Neural crest cell (in vitro differentiated cells): ENCODE measurements around the gene MAVS. TPM values are rescaled to one million over a fixed set of nuclear protein-coding genes. Genes with fewer than 3 reads are reported as not detected.

Experiments
- DNase-seq: peaks from one replicate; pipeline ENCODE4 v3.0.0; 2021; ENCODE audit warnings: low read depth, mixed read lengths, low spot score
- H3K27ac Mint-ChIP-seq: one replicate; pipeline ENCODE4 v1.8.0; 2021; ENCODE audit warnings: mild to moderate bottlenecking, mixed read lengths; ENCODE audit not compliant: unreplicated experiment
- H3K27me3 Mint-ChIP-seq: 2 replicates; pipeline ENCODE4 v1.8.0; 2021; ENCODE audit warnings: low read depth, mild to moderate bottlenecking, mixed read lengths
- H3K36me3 Mint-ChIP-seq: 2 replicates; pipeline ENCODE4 v1.8.0; 2021; ENCODE audit warnings: low read depth, mild to moderate bottlenecking, mixed read lengths
- H3K4me1 Mint-ChIP-seq: 2 replicates; pipeline ENCODE4 v1.8.0; 2021; ENCODE audit warnings: mixed read lengths
- H3K4me3 Mint-ChIP-seq: one replicate; pipeline ENCODE4 v1.8.0; 2021; ENCODE audit warnings: mild to moderate bottlenecking, mixed read lengths
- H3K9me3 Mint-ChIP-seq: 2 replicates; pipeline ENCODE4 v1.8.0; 2021; ENCODE audit warnings: mixed read lengths
- CTCF ChIP-seq: fragments of 200-600 bp; sonication (generic); conservative IDR thresholded peaks from 2 replicates; pipeline ENCODE4 v1.5.0; 2021; ENCODE audit warnings: antibody characterized with exemption, mild to moderate bottlenecking
- total RNA-seq: library from RNA; stranded (reverse); gene quantifications from 2 replicates; pipeline ENCODE4 v1.2.1, GENCODE V29; 2021

The MAVS gene
- total RNA-seq, 1 donor from 2014 or later = 37.2 TPM

DNA sequence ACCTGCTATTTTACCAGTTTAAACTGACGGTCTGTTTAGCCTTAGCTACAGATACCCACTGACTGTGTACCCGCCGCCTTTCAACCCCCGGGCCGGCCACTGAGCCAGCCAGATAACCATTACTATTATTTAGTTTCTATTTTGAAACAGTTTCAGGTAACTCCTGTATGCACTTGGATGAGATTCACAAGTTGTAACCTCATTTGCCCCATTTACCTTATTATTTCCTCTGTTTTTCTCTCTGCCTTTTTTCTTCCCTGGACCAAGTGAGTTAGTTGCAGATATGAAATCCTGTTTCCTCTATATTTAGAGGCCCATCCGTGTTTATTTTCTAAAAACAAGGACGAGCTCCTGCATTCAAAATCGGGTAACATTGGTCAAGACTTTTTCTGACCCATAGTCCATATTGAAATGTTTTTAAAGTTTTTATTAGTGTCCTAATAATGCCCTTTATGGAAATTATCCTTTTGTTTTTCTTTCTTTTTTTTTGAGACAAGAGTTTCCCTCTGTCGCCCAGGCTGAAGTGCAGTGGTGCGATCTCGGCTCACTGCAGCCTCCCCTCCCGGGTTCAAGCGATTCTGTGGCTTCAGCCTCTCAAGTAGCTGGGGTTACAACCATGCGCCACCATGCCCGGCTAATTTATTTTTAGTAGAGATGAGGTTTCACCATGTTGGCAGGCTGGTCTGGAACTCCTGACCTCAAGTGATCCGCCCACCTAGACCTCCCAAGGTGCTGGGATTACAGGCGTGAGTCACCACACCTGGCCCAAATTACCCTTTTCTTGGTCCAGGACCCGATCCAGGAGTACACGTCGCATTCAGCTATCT lies 25.5 kb upstream of the MAVS start:
- H3K4me1 Mint-ChIP-seq = peaks cover 24% of the 10 kb centered on the region
- H3K4me3 Mint-ChIP-seq = peak overlapping the region; percentile 97
- no peaks in the 10 kb centered on the region for H3K9me3 Mint-ChIP-seq
- DNase-seq = no peak
- TF ChIP-seq CTCF = no peak
- H3K36me3 Mint-ChIP-seq = no peaks in the 10 kb centered on the region
- no peaks in the 10 kb centered on the region for H3K27me3 Mint-ChIP-seq
- peak overlapping the region; percentile 100 for H3K27ac Mint-ChIP-seq

DNA sequence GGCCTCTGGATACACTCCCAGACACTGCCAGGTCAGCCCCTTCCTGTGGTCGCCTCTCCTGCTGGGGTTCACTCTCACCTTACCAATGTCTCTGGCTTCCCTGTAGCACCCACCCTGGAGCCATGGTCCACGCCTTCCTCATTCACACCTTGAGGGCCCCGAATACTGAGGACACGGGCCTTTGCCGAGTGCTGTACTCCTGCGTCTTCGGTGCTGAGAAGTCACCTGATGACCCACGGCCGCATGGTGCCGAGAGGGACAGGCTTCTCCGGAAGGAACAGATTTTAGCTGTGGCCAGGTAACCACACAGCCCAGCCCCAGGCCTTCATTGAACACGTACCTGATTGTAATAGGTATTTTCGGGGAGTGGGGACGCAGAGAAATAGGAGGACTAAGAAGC lies 24.6 kb upstream of the MAVS start:
- no peaks in the 10 kb centered on the region for H3K36me3 Mint-ChIP-seq
- H3K4me1 Mint-ChIP-seq = peaks cover 17% of the 10 kb centered on the region
- H3K4me3 Mint-ChIP-seq = peak overlapping the region; percentile 97
- no peak for DNase-seq
- H3K27ac Mint-ChIP-seq = no peak overlapping the region
- H3K9me3 Mint-ChIP-seq = no peaks in the 10 kb centered on the region
- no peaks in the 10 kb centered on the region for H3K27me3 Mint-ChIP-seq
- TF ChIP-seq CTCF = no peak

- no peak for TF ChIP-seq CTCF
- Mint-ChIP-seq H3K36me3 (no peaks in the 10 kb centered on the region), H3K9me3 (no peaks in the 10 kb centered on the region), H3K27ac (no peak overlapping the region), H3K4me1 (peaks cover 17% of the 10 kb centered on the region), H3K4me3 (no peak overlapping the region), H3K27me3 (no peaks in the 10 kb centered on the region)
- no peak for DNase-seq
Observed at GRCh38 chr20:3823881-3824280, 22.8 kb upstream of the MAVS start.

DNA sequence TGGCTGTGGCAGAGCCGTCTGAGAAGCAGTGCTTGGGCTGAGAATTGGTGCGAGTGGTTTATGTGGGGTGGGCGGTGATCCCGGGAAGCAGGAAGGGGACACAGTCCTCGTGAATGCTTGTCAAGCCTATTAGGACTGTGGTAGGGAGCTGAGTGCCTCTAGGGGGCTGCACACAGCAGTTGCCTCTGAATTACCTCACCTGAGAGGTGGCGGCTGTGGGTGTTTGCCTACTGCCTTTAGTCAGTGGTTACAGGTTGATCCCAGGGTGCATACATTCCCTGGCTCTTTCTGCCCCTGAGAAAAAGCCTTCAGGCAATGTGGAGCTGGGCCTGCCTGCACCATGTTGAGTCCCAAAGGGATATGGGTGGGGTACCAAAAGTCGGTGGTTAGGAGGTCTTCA lies 21.1 kb upstream of the MAVS start:
- Mint-ChIP-seq H3K4me1 (peaks cover 15% of the 10 kb centered on the region), H3K9me3 (no peaks in the 10 kb centered on the region), H3K27me3 (no peaks in the 10 kb centered on the region), H3K27ac (no peak overlapping the region), H3K36me3 (peaks cover 3% of the 10 kb centered on the region), H3K4me3 (peak overlapping the region; percentile 27)
- no peak for TF ChIP-seq CTCF
- DNase-seq = no peak

DNA sequence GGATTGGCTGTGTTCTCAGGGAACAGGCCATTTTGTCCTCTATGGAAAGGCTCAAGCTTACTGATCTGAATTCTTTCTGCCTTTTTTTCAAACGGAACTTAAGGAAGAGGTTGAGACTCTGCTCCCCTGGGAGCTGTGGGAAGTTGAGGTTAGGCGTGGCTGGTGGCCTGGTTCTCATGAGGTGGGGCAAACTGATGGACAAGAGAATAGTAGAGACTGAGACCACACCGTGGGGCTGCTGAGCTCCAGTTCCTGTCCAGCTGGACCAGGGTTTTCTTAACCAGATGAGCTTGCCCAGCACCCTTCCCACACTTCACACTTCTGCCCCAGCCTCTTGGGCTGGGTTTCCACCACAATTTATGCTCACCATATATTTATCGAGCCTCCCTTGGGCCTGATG lies 20.2 kb upstream of the MAVS start:
- Mint-ChIP-seq H3K9me3 (no peaks in the 10 kb centered on the region), H3K27me3 (no peaks in the 10 kb centered on the region), H3K4me3 (peak overlapping the region; percentile 19), H3K4me1 (peaks cover 11% of the 10 kb centered on the region), H3K27ac (no peak overlapping the region), H3K36me3 (peaks cover 3% of the 10 kb centered on the region)
- TF ChIP-seq CTCF = no peak
- DNase-seq = no peak
